Measurements from ENCODE around the gene CRPPA. TPM values are rescaled to one million over a fixed set of nuclear protein-coding genes. Genes with fewer than 3 reads are reported as not detected.
"Not testable (repeated sequence)": the region's sequence is repeated elsewhere in the genome, so short reads cannot be mapped to it uniquely, and the experiment has no call there.

The CRPPA gene
- total and polyA plus RNA-seq, 4 experiments from 2014 or later: 0.26 to 1.3 (median 0.98) TPM

DNA sequence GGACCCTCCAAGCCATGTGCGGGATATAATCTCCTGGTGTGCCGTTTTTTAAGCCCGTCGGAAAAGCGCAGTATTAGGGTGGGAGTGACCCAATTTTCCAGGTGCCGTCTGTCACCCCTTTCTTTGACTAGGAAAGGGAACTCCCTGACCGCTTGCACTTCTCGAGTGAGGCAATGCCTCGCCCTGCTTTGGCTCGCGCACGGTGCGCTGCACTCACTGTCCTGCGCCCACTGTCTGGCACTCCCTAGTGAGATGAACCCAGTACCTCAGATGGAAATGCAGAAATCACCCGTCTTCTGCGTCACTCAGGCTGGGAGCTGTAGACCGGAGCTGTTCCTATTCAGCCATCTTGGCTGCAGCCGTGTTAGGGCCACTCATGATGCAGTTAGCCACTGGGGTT, 37.6 kb downstream of the CRPPA start:
- CTCF ChIA-PET (ENCODE audit: partially characterized antibody); H3K4me1 Mint-ChIP-seq; H3K4me3 Mint-ChIP-seq; H3K36me3 ChIP-seq (ENCODE audit: insufficient read depth, low read length); H3K27ac Mint-ChIP-seq; H3K36me3 Mint-ChIP-seq; H3K27me3 Mint-ChIP-seq; H3K9me3 ChIP-seq (ENCODE audit: control insufficient read depth in 1 of 2, low read length in 2 of 2); POLR2A ChIA-PET (ENCODE audit: partially characterized antibody); H3K4me3 ChIP-seq (ENCODE audit: low read length in 2 of 2); H3K27me3 ChIP-seq (ENCODE audit: insufficient read depth, low read length); intact Hi-C loops (cut with micrococcal nuclease); DNase-seq; H3K4me1 ChIP-seq (ENCODE audit: insufficient read depth, low read length); H3K27ac ChIP-seq (ENCODE audit: low read depth, low read length): not testable (repeated sequence)
- H3K9me3 Mint-ChIP-seq: peaks cover 0 to 22% (median 8%) of the 10 kb centered on the region in 8 donors

DNA sequence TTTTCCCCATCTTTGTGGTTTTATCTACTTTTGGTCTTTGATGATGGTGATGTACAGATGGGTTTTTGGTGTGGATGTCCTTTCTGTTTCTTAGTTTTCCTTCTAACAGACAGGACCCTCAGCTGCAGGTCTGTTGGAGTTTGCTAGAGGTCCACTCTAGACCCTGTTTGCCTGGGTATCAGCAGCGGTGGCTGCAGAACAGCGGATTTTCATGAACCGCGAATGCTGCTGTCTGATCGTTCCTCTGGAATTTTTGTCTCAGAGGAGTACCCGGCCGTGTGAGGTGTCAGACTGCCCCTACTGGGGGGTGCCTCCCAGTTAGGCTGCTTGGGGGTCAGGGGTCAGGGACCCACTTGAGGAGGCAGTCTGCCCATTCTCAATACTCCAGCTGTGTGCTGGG, 38.2 kb downstream of the CRPPA start:
- H3K4me3 ChIP-seq (ENCODE audit: low read length in 2 of 2); H3K9me3 ChIP-seq (ENCODE audit: control insufficient read depth in 1 of 2, low read length in 2 of 2); CTCF ChIA-PET (ENCODE audit: partially characterized antibody); H3K27ac ChIP-seq (ENCODE audit: low read depth, low read length); H3K27ac Mint-ChIP-seq; intact Hi-C loops (cut with micrococcal nuclease); H3K27me3 ChIP-seq (ENCODE audit: insufficient read depth, low read length); H3K27me3 Mint-ChIP-seq; H3K4me1 Mint-ChIP-seq; H3K4me3 Mint-ChIP-seq; POLR2A ChIA-PET (ENCODE audit: partially characterized antibody); DNase-seq; H3K36me3 Mint-ChIP-seq; H3K36me3 ChIP-seq (ENCODE audit: insufficient read depth, low read length); H3K4me1 ChIP-seq (ENCODE audit: insufficient read depth, low read length): not testable (repeated sequence)
- H3K9me3 Mint-ChIP-seq: peaks cover 0 to 22% (median 8%) of the 10 kb centered on the region in 8 donors

Other genes starting within 250 kb of the CRPPA start
- not detected for gene SOSTDC1, start 44.2 kb upstream of the CRPPA start, total RNA-seq
- not detected for gene SOSTDC1, start 44.2 kb upstream of the CRPPA start, polyA plus RNA-seq
- gene LRRC72, start 105.3 kb upstream of the CRPPA start, total RNA-seq: not detected
- not detected for gene LRRC72, start 105.3 kb upstream of the CRPPA start, polyA plus RNA-seq
- gene ANKMY2, start 224.2 kb upstream of the CRPPA start, total RNA-seq: 10 to 100 TPM; 13.6 to 20.3 TPM
- gene ANKMY2, start 224.2 kb upstream of the CRPPA start, polyA plus RNA-seq: 10 to 100 TPM; 14.9 to 21.4 TPM
- 10 to 100 TPM; 18.6 to 18.7 TPM for gene BZW2, start 224.6 kb upstream of the CRPPA start, total RNA-seq
- gene BZW2, start 224.6 kb upstream of the CRPPA start, polyA plus RNA-seq: 10 to 100 TPM; 48.4 to 58.7 TPM

Measured in CD4-positive, alpha-beta memory T cell (primary cell).